Measurements from ENCODE around the gene TRIP13. TPM values are rescaled to one million over a fixed set of nuclear protein-coding genes. Genes with fewer than 3 reads are reported as not detected.

The TRIP13 gene
- total and polyA plus RNA-seq, 2 experiments from 2014 or later, result 42.5 to 44.8 TPM

DNA sequence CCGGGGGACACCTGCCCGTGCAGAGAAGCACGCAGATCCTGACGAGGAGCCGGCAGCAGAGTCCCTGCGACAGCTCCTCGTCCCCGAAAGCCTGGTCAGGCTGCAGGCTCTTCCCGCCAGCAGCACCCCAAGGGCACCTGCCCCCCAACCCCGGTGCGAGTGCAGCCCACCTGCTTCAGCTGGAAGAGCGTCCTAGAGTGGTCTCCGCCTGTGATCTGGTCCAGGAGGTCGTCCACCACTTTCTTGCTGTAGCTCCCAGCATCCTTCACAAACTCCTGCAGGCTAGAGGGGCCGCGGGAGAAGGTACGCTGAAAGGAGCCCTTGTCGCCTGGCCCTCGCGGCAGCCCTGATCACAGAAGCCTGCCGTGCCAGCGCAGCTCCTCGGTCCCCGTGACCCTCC is 16.8 kb upstream of the TRIP13 start (continued):
- TF ChIP-seq, protein P1, sequence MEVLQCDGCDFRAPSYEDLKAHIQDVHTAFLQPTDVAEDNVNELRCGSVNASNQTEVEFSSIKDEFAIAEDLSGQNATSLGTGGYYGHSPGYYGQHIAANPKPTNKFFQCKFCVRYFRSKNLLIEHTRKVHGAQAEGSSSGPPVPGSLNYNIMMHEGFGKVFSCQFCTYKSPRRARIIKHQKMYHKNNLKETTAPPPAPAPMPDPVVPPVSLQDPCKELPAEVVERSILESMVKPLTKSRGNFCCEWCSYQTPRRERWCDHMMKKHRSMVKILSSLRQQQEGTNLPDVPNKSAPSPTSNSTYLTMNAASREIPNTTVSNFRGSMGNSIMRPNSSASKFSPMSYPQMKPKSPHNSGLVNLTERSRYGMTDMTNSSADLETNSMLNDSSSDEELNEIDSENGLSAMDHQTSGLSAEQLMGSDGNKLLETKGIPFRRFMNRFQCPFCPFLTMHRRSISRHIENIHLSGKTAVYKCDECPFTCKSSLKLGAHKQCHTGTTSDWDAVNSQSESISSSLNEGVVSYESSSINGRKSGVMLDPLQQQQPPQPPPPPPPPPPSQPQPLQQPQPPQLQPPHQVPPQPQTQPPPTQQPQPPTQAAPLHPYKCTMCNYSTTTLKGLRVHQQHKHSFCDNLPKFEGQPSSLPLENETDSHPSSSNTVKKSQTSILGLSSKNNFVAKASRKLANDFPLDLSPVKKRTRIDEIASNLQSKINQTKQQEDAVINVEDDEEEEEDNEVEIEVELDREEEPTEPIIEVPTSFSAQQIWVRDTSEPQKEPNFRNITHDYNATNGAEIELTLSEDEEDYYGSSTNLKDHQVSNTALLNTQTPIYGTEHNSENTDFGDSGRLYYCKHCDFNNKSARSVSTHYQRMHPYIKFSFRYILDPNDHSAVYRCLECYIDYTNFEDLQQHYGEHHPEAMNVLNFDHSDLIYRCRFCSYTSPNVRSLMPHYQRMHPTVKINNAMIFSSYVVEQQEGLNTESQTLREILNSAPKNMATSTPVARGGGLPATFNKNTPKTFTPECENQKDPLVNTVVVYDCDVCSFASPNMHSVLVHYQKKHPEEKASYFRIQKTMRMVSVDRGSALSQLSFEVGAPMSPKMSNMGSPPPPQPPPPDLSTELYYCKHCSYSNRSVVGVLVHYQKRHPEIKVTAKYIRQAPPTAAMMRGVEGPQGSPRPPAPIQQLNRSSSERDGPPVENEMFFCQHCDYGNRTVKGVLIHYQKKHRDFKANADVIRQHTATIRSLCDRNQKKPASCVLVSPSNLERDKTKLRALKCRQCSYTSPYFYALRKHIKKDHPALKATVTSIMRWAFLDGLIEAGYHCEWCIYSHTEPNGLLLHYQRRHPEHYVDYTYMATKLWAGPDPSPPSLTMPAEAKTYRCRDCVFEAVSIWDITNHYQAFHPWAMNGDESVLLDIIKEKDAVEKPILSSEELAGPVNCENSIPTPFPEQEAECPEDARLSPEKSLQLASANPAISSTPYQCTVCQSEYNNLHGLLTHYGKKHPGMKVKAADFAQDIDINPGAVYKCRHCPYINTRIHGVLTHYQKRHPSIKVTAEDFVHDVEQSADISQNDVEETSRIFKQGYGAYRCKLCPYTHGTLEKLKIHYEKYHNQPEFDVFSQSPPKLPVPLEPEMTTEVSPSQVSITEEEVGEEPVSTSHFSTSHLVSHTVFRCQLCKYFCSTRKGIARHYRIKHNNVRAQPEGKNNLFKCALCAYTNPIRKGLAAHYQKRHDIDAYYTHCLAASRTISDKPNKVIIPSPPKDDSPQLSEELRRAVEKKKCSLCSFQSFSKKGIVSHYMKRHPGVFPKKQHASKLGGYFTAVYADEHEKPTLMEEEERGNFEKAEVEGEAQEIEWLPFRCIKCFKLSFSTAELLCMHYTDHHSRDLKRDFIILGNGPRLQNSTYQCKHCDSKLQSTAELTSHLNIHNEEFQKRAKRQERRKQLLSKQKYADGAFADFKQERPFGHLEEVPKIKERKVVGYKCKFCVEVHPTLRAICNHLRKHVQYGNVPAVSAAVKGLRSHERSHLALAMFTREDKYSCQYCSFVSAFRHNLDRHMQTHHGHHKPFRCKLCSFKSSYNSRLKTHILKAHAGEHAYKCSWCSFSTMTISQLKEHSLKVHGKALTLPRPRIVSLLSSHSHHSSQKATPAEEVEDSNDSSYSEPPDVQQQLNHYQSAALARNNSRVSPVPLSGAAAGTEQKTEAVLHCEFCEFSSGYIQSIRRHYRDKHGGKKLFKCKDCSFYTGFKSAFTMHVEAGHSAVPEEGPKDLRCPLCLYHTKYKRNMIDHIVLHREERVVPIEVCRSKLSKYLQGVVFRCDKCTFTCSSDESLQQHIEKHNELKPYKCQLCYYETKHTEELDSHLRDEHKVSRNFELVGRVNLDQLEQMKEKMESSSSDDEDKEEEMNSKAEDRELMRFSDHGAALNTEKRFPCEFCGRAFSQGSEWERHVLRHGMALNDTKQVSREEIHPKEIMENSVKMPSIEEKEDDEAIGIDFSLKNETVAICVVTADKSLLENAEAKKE (CRISPR knock-in tag; IDR thresholded peaks at IDR 0.05), result no peak

DNA sequence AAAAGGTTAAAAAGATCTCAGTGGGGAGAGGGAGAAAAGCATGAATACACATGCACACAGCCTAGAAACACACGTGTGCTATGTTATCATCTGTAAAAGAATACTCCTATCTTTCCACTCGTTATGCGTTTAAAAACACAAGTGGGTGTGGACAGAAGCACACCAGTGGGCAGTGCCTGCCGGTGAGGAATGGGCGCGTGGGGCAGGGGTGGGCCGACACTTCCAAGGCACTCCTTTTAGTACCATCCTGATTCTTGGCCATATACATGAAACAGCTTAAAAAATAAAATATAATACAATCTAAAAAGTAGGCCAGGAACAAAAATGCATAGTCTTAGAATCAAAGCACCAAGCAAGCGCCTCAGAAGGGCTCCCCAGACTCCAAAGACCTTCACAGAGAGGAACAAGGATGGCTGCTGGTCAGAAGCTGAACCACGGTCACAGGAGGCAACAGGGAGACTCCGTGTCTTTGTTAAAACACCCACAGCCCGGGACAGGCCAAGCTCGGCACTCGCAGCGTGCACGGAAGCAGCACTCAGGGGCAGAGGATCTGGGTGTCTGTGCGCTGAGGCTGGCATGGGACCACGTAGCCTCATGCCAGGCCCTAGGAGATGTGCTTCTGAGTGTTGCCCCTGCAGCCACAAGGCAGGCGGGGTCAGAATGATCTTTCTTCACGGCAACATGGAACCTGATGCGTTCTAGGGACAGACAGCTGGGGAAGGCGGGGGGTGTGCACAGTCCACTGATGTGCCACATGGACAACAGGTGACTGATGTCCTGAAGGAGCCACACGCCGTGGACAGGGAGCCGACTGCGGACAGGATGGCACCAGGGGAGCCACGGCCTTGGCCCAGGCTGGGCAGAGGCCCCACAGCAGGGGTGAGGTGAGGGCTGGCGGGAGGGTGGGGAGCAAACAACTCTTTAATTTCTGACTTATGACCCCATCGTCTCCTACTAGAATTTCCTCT is 16.0 kb upstream of the TRIP13 start:
- H3K79me2 ChIP-seq (replicated peaks; ENCODE audit: insufficient read depth), result peaks cover 27% of the 10 kb centered on the region
- Mint-ChIP-seq H3K4me1 (no peaks in the 10 kb centered on the region), H3K36me3 (ENCODE audit: low read depth) (peaks cover 76% of the 10 kb centered on the region), H3K27me3 (ENCODE audit: insufficient read depth, low read depth, poor library complexity) (peaks cover 9% of the 10 kb centered on the region), H3K9me3 (no peaks in the 10 kb centered on the region), H3K4me3 (no peak overlapping the region), H3K27ac (no peak overlapping the region)
- no peak overlapping the region for H3K4me3 ChIP-seq
- peaks cover 25% of the 10 kb centered on the region for H3K36me3 ChIP-seq (ENCODE audit: insufficient read depth)
- no peak for DNase-seq (ENCODE audit: low spot score)
- H2AFZ ChIP-seq, result no peak overlapping the region
- H3K27me3 ChIP-seq (ENCODE audit: insufficient read depth), result no peaks in the 10 kb centered on the region
- no peak for ATAC-seq
- H3F3A ChIP-seq (replicated peaks; ENCODE audit: low read depth), result no peaks in the 10 kb centered on the region
- H3K27ac ChIP-seq (ENCODE audit: low read depth), result no peak overlapping the region
- H3K9me2 ChIP-seq (ENCODE audit: insufficient read depth), result no peaks in the 10 kb centered on the region
- no peak overlapping the region for H3K4me2 ChIP-seq
- no peaks in the 10 kb centered on the region for H3K4me1 ChIP-seq (ENCODE audit: insufficient read depth)
- peaks cover 18% of the 10 kb centered on the region for H4K20me1 ChIP-seq (replicated peaks; ENCODE audit: insufficient read depth)
- no peak for TF ChIP-seq CREB1 (CRISPR knock-in tag; IDR thresholded peaks at IDR 0.05; ENCODE audit: low read depth)
- TF ChIP-seq ZNF114 (CRISPR knock-in tag; IDR thresholded peaks at IDR 0.05), result no peak
- TF ChIP-seq, protein P2, sequence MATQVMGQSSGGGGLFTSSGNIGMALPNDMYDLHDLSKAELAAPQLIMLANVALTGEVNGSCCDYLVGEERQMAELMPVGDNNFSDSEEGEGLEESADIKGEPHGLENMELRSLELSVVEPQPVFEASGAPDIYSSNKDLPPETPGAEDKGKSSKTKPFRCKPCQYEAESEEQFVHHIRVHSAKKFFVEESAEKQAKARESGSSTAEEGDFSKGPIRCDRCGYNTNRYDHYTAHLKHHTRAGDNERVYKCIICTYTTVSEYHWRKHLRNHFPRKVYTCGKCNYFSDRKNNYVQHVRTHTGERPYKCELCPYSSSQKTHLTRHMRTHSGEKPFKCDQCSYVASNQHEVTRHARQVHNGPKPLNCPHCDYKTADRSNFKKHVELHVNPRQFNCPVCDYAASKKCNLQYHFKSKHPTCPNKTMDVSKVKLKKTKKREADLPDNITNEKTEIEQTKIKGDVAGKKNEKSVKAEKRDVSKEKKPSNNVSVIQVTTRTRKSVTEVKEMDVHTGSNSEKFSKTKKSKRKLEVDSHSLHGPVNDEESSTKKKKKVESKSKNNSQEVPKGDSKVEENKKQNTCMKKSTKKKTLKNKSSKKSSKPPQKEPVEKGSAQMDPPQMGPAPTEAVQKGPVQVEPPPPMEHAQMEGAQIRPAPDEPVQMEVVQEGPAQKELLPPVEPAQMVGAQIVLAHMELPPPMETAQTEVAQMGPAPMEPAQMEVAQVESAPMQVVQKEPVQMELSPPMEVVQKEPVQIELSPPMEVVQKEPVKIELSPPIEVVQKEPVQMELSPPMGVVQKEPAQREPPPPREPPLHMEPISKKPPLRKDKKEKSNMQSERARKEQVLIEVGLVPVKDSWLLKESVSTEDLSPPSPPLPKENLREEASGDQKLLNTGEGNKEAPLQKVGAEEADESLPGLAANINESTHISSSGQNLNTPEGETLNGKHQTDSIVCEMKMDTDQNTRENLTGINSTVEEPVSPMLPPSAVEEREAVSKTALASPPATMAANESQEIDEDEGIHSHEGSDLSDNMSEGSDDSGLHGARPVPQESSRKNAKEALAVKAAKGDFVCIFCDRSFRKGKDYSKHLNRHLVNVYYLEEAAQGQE (IDR thresholded peaks at IDR 0.05; ENCODE audit: unreplicated experiment), result no peak
- TF ChIP-seq ZNF331 (CRISPR knock-in tag; IDR thresholded peaks at IDR 0.05; ENCODE audit: low read depth), result no peak
- no peak for TF ChIP-seq STAT1 (IDR thresholded peaks at IDR 0.05; ENCODE audit: unreplicated experiment)
- TF ChIP-seq EZH2 (IDR thresholded peaks at IDR 0.05; ENCODE audit: low read depth, unreplicated experiment), result no peak
- TF ChIP-seq, protein P3, sequence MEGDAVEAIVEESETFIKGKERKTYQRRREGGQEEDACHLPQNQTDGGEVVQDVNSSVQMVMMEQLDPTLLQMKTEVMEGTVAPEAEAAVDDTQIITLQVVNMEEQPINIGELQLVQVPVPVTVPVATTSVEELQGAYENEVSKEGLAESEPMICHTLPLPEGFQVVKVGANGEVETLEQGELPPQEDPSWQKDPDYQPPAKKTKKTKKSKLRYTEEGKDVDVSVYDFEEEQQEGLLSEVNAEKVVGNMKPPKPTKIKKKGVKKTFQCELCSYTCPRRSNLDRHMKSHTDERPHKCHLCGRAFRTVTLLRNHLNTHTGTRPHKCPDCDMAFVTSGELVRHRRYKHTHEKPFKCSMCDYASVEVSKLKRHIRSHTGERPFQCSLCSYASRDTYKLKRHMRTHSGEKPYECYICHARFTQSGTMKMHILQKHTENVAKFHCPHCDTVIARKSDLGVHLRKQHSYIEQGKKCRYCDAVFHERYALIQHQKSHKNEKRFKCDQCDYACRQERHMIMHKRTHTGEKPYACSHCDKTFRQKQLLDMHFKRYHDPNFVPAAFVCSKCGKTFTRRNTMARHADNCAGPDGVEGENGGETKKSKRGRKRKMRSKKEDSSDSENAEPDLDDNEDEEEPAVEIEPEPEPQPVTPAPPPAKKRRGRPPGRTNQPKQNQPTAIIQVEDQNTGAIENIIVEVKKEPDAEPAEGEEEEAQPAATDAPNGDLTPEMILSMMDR (conservative IDR thresholded peaks at IDR 0.05; ENCODE audit: low read depth in 2 of 2), result no peak
- TF ChIP-seq, protein P4, sequence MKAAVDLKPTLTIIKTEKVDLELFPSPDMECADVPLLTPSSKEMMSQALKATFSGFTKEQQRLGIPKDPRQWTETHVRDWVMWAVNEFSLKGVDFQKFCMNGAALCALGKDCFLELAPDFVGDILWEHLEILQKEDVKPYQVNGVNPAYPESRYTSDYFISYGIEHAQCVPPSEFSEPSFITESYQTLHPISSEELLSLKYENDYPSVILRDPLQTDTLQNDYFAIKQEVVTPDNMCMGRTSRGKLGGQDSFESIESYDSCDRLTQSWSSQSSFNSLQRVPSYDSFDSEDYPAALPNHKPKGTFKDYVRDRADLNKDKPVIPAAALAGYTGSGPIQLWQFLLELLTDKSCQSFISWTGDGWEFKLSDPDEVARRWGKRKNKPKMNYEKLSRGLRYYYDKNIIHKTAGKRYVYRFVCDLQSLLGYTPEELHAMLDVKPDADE (IDR thresholded peaks at IDR 0.05), result no peak
- TF ChIP-seq JUNB (IDR thresholded peaks at IDR 0.05; ENCODE audit: unreplicated experiment), result no peak
- no peak for TF ChIP-seq EZH2phosphoT487 (IDR thresholded peaks at IDR 0.05; ENCODE audit: unreplicated experiment)
